HCT116 (cell line): Measurements from ENCODE around the gene TAS1R1. TPM values are rescaled to one million over a fixed set of nuclear protein-coding genes. Genes with fewer than 3 reads are reported as not detected.

Source experiments
- ATAC-seq: fragments of 200-7000 bp; cut with Tn5 transposase; 2 replicates; pipeline ENCODE4 v1.9.1; 2020; ENCODE audit warnings: mild to moderate bottlenecking, moderate library complexity
- BruUV-seq: library from RNA; stranded (reverse); fragments of 400-500 nt; replicated peaks from 2 replicates; lab custom pipeline; 2021; lab: Mats Ljungman, UMichigan
- CTCF ChIA-PET: fragments of 300-600 bp; sonication (Branson Sonifier 250); formaldehyde crosslinking; loops from one replicate; lab custom pipeline; 2021; ENCODE audit warnings: antibody characterized with exemption; lab: Charles Lee
- POLR2A ChIA-PET: fragments of 300-600, 350-600 bp; sonication (Branson Sonifier 250); formaldehyde crosslinking; loops from one replicate; lab custom pipeline; 2021; ENCODE audit warnings: antibody characterized with exemption; lab: Charles Lee
- RAD21 ChIA-PET, 2 experiments: fragments of 300-600 bp; sonication (Branson Sonifier 250); formaldehyde crosslinking; loops; one replicate each; lab custom pipeline; 2023; ENCODE audit warnings: low total read pairs in 2 of 2; ENCODE audit not compliant: uncharacterized antibody in 2 of 2, unreplicated experiment in 2 of 2, low non-redundant PET in 1 of 2; lab: Charles Lee
- DNase-seq: peaks from one replicate; pipeline ENCODE4 v3.0.0-alpha.2; 2010; ENCODE audit warnings: low read depth, low spot score
- H2AFZ ChIP-seq: fragments of 200-600 bp; shearing (Covaris generic), sonication (generic); 2 replicates; pipeline ENCODE4 v1.6.1; 2017; ENCODE audit warnings: low read depth, mixed run types, mixed read lengths, antibody characterized with exemption, low read length; ENCODE audit not compliant: poor library complexity, severe bottlenecking
- H3K27ac ChIP-seq: 2 replicates; pipeline ENCODE4 v1.5.1; 2012; ENCODE audit warnings: low read depth, low read length
- H3K27me3 ChIP-seq: fragments of 200-600 bp; sonication (generic); 2 replicates; pipeline ENCODE4 v1.6.1; 2016; ENCODE audit warnings: mixed run types, low read length, mixed read lengths; ENCODE audit not compliant: insufficient read depth
- H3K36me3 ChIP-seq, 2 experiments: fragments of 200-500 bp in 1 of 2; fragments of 200-600 bp in 1 of 2; sonication (Bioruptor generic) in 1 of 2; sonication (generic) in 1 of 2; 2 replicates each; pipeline versions ENCODE4 v1.5.1 to v1.6.1; 2014 to 2016; ENCODE audit warnings: low read length in 2 of 2, inconsistent platforms in 1 of 2, mixed read lengths in 1 of 2, mixed run types in 1 of 2; ENCODE audit not compliant: insufficient read depth in 2 of 2, control insufficient read depth in 1 of 2
- H3K4me1 ChIP-seq, 2 experiments: fragments of 200-600 bp in 1 of 2; sonication (generic) in 1 of 2; 2 replicates each; pipeline versions ENCODE4 v1.5.1 to v1.6.1; 2012 to 2017; ENCODE audit warnings: low read length in 2 of 2, inconsistent platforms in 1 of 2, mild to moderate bottlenecking in 1 of 2, mixed read lengths in 1 of 2, mixed run types in 1 of 2, moderate library complexity in 1 of 2; ENCODE audit not compliant: insufficient read depth in 2 of 2, control insufficient read depth in 1 of 2
- H3K4me2 ChIP-seq: fragments of 200-600 bp; sonication (generic); 2 replicates; pipeline ENCODE4 v1.6.1; 2017; ENCODE audit warnings: mixed run types, low read length, mixed read lengths
- H3K4me3 ChIP-seq, 2 experiments: fragments of 200-600 bp in 1 of 2; sonication (generic) in 1 of 2; replicated peaks in 1 of 2; 2 replicates each; pipeline ENCODE4 v1.5.1; 2011 to 2016; ENCODE audit warnings: low read length in 2 of 2, control low read depth in 1 of 2, low read depth in 1 of 2, mild to moderate bottlenecking in 1 of 2, mixed read lengths in 1 of 2, mixed run types in 1 of 2
- H3K79me2 ChIP-seq: fragments of 200-600 bp; sonication (generic); 2 replicates; pipeline ENCODE4 v1.6.1; 2017; ENCODE audit warnings: mild to moderate bottlenecking, mixed run types, low read length, moderate library complexity, mixed read lengths; ENCODE audit not compliant: insufficient read depth
- H3K9ac ChIP-seq: fragments of 200-600 bp; sonication (generic); 2 replicates; pipeline ENCODE4 v1.6.1; 2016; ENCODE audit warnings: low read length, mixed read lengths
- H3K9me2 ChIP-seq: fragments of 200-600 bp; sonication (generic), shearing (Covaris generic); 2 replicates; pipeline ENCODE4 v1.6.1; 2017; ENCODE audit warnings: mixed run types, mild to moderate bottlenecking, moderate library complexity; ENCODE audit not compliant: insufficient read depth
- H3K9me3 ChIP-seq, 2 experiments: fragments of 200-500 bp in 1 of 2; fragments of 200-600 bp in 1 of 2; sonication (Bioruptor generic) in 1 of 2; sonication (generic) in 1 of 2; 2 replicates each; pipeline ENCODE4 v1.6.1; 2014 to 2017; ENCODE audit warnings: low read length in 2 of 2, mixed read lengths in 2 of 2, inconsistent platforms in 1 of 2, low read depth in 1 of 2, mild to moderate bottlenecking in 1 of 2, mixed run types in 1 of 2, moderate library complexity in 1 of 2; ENCODE audit not compliant: control insufficient read depth in 1 of 2, insufficient read depth in 1 of 2
- H4K20me1 ChIP-seq: fragments of 200-600 bp; sonication (generic), shearing (Covaris generic); 2 replicates; pipeline ENCODE4 v1.6.1; 2017; ENCODE audit warnings: mixed run types, mild to moderate bottlenecking, moderate library complexity; ENCODE audit not compliant: insufficient read depth
- ATF3 ChIP-seq: IDR thresholded peaks from 2 replicates; pipeline ENCODE4 v1.6.1; 2012
- CEBPB ChIP-seq: IDR thresholded peaks from 2 replicates; pipeline ENCODE4 v1.6.1; 2012; ENCODE audit warnings: low read depth
- CTCF ChIP-seq, 3 experiments: fragments of 200-600 bp in 1 of 3; sonication (generic) in 1 of 3; IDR thresholded peaks in 2 of 3; conservative IDR thresholded peaks in 1 of 3; 2 replicates each; pipeline ENCODE4 v1.5.1; 2012 to 2017; ENCODE audit warnings: low read depth in 2 of 3, low read length in 2 of 3, antibody characterized with exemption in 1 of 3, borderline replicate concordance in 1 of 3, control low read depth in 1 of 3, mild to moderate bottlenecking in 1 of 3, mixed read lengths in 1 of 3, mixed run types in 1 of 3, moderate library complexity in 1 of 3; ENCODE audit not compliant: insufficient read depth in 1 of 3
- ELF1 ChIP-seq: IDR thresholded peaks from 2 replicates; pipeline ENCODE4 v1.6.1; 2012; ENCODE audit warnings: low read depth, borderline replicate concordance
- EZH2 ChIP-seq: fragments of 200-600 bp; sonication (generic); IDR thresholded peaks from 2 replicates; pipeline ENCODE4 v1.6.1; 2017; ENCODE audit warnings: antibody characterized with exemption, mixed run types
- EZH2phosphoT487 ChIP-seq: fragments of 200-600 bp; IDR thresholded peaks from 2 replicates; pipeline ENCODE4 v1.6.1; 2018; ENCODE audit warnings: antibody characterized with exemption, borderline replicate concordance
- FOSL1 ChIP-seq: IDR thresholded peaks from 2 replicates; pipeline ENCODE4 v1.6.1; 2012; ENCODE audit warnings: low read depth
- JUND ChIP-seq: IDR thresholded peaks from 2 replicates; pipeline ENCODE4 v1.6.1; 2012
- MAX ChIP-seq: IDR thresholded peaks from 2 replicates; pipeline ENCODE4 v1.6.1; 2012
- POLR2A ChIP-seq: IDR thresholded peaks from 2 replicates; pipeline ENCODE4 v1.7.0; 2011; ENCODE audit warnings: borderline replicate concordance; ENCODE audit not compliant: insufficient read depth, insufficient read length; ENCODE audit errors: extremely low read depth
- POLR2AphosphoS5 ChIP-seq: IDR thresholded peaks from 2 replicates; pipeline ENCODE4 v1.6.1; 2011; ENCODE audit warnings: mild to moderate bottlenecking, low read depth, low read length, moderate library complexity
- RAD21 ChIP-seq: IDR thresholded peaks from 2 replicates; pipeline ENCODE4 v1.6.1; 2012; ENCODE audit warnings: low read depth, mild to moderate bottlenecking
- REST ChIP-seq: IDR thresholded peaks from 2 replicates; pipeline ENCODE4 v1.6.1; 2012; ENCODE audit warnings: low read depth
- SIN3A ChIP-seq: IDR thresholded peaks from 2 replicates; pipeline ENCODE4 v1.6.1; 2012; ENCODE audit warnings: low read depth
- SP1 ChIP-seq: IDR thresholded peaks from 2 replicates; pipeline ENCODE4 v1.6.1; 2012; ENCODE audit warnings: low read depth
- TCF7L2 ChIP-seq: IDR thresholded peaks from 2 replicates; pipeline ENCODE4 v1.7.0; 2011; ENCODE audit warnings: borderline replicate concordance, inconsistent platforms; ENCODE audit not compliant: insufficient read depth, insufficient read length; ENCODE audit errors: extremely low read depth
- YY1 ChIP-seq: IDR thresholded peaks from 2 replicates; pipeline ENCODE4 v1.6.1; 2011; ENCODE audit warnings: low read length, low read depth, moderate library complexity, mild to moderate bottlenecking; ENCODE audit not compliant: insufficient replicate concordance; ENCODE audit errors: extremely low read depth
- ZBTB33 ChIP-seq: IDR thresholded peaks from 2 replicates; pipeline ENCODE4 v1.6.1; 2011; ENCODE audit warnings: mild to moderate bottlenecking, low read length, moderate library complexity; ENCODE audit not compliant: insufficient replicate concordance; ENCODE audit errors: extremely low read depth
- ZFX ChIP-seq: fragments of 450-650 bp; IDR thresholded peaks from 2 replicates; pipeline ENCODE4 v1.6.1; 2017
- ZNF274 ChIP-seq: fragments of 200-500 bp; sonication (Bioruptor generic); IDR thresholded peaks from 2 replicates; pipeline ENCODE4 v1.6.1; 2014; ENCODE audit warnings: mild to moderate bottlenecking, low read depth, low read length, inconsistent platforms
- intact Hi-C: fragments of 100-400 bp; cut with micrococcal nuclease; formaldehyde crosslinking; loops from 2 replicates; pipeline ENCODE4 v1.10.0; 2022
- total RNA-seq: library from RNA; stranded (reverse); gene quantifications from one replicate; pipeline ENCODE4 v1.2.1, GENCODE V29; 2021; ENCODE audit not compliant: unreplicated experiment

The TAS1R1 gene
- total RNA-seq, 1 experiment from 2014 or later, result not detected

GRCh38 chr1:6519935-6520671 lies 35.0 kb upstream of the TAS1R1 start:
- CTCF ChIA-PET, result no interaction called here
- no peaks in the 10 kb centered on the region for H3K79me2 ChIP-seq
- H3K4me1 ChIP-seq, result peaks cover 0 to 18% of the 10 kb centered on the region in 2 experiments; a peak in 2 of 4 replicates
- no peak overlapping the region for H3K4me2 ChIP-seq
- H3K36me3 ChIP-seq, result no peaks in the 10 kb centered on the region; a peak in 1 of 4 replicates
- no peaks in the 10 kb centered on the region for H3K9me3 ChIP-seq
- no peak overlapping the region for H3K9ac ChIP-seq
- intact Hi-C loops, result no loop called here
- H3K27ac ChIP-seq, result no peak overlapping the region
- no peaks in the 10 kb centered on the region for H3K27me3 ChIP-seq
- H3K9me2 ChIP-seq, result no peaks in the 10 kb centered on the region
- DNase-seq (no peak), ATAC-seq (no peak)
- no peak overlapping the region for H3K4me3 ChIP-seq
- POLR2A ChIA-PET, result no interaction called here
- no TSS peak for BruUV-seq
- RAD21 ChIA-PET, result no interaction called here
- H2AFZ ChIP-seq, result no peak overlapping the region
- TF ChIP-seq ATF3, result no peak
- TF ChIP-seq EZH2, result no peak
- TF ChIP-seq POLR2AphosphoS5, result no peak
- no peak for TF ChIP-seq JUND
- no peak for TF ChIP-seq POLR2A
- TF ChIP-seq ZFX, result no peak
- TF ChIP-seq CTCF (IDR thresholded peaks at IDR 0.05 in 2 of 3, conservative IDR thresholded peaks at IDR 0.05 in 1 of 3; ENCODE audit: borderline replicate concordance in 1 of 3, insufficient read depth in 1 of 3, low read depth in 2 of 3, low read length in 2 of 3), result no peak
- no peak for TF ChIP-seq RAD21
- TF ChIP-seq TCF7L2, result no peak
- no peak for TF ChIP-seq ELF1
- no peak for TF ChIP-seq REST
- TF ChIP-seq YY1, result no peak
- TF ChIP-seq EZH2phosphoT487, result no peak
- TF ChIP-seq CEBPB, result no peak
- no peak for TF ChIP-seq FOSL1
- TF ChIP-seq SIN3A, result no peak
- no peak for TF ChIP-seq MAX
- TF ChIP-seq SP1, result no peak
- no peak for TF ChIP-seq ZNF274
- TF ChIP-seq ZBTB33, result no peak
- H4K20me1 ChIP-seq, result no peaks in the 10 kb centered on the region
